GM12878 (cell line): Measurements from ENCODE around the gene C9orf50. TPM values are rescaled to one million over a fixed set of nuclear protein-coding genes. Genes with fewer than 3 reads are reported as not detected.
A peak's percentile ranks its signal among the peaks of the same experiment; 100 is the strongest.

Source experiments
- ATAC-seq: fragments of 200-7000 bp; cut with Tn5 transposase; 3 replicates; pipeline ENCODE4 v1.9.1; 2020; ENCODE audit warnings: mild to moderate bottlenecking, moderate library complexity
- BruUV-seq: library from RNA; stranded (reverse); fragments of 400-500 nt; replicated peaks from 2 replicates; lab custom pipeline; 2021; lab: Mats Ljungman, UMichigan
- CTCF ChIA-PET: fragments of 300-600 bp; sonication (Branson Sonifier 250); formaldehyde crosslinking; extraction: SDS; loops from one replicate; lab custom pipeline; 2021; ENCODE audit warnings: inconsistent platforms; lab: Yijun Ruan, JAX
- POLR2A ChIA-PET: fragments of 350-600 bp; formaldehyde crosslinking; extraction: SDS; loops from one replicate; lab custom pipeline; 2021; ENCODE audit warnings: inconsistent platforms; lab: Charles Lee
- RAD21 ChIA-PET: fragments of 300-600 bp; sonication (Branson Sonifier 250); formaldehyde crosslinking; loops from one replicate; lab custom pipeline; 2023; ENCODE audit warnings: antibody characterized with exemption; ENCODE audit not compliant: unreplicated experiment; lab: Charles Lee
- SMC1A ChIA-PET: fragments of 300-600 bp; sonication (Branson Sonifier 250); formaldehyde crosslinking; loops from one replicate; lab custom pipeline; 2023; ENCODE audit not compliant: unreplicated experiment, uncharacterized antibody; lab: Charles Lee
- DNase-seq: peaks from one replicate; pipeline ENCODE4 v3.0.0-alpha.2; 2011; ENCODE audit warnings: low read depth, low spot score
- FAIRE-seq: peaks from 3 replicates; lab custom pipeline; 2011; peaks lifted over from hg19 to GRCh38; lab: Jason Lieb, UNC
- H2AFZ ChIP-seq: 2 replicates; pipeline ENCODE4 v1.6.0; 2011; ENCODE audit warnings: low read depth, low read length, control low read depth; ENCODE audit not compliant: control insufficient read depth
- H3K27ac ChIP-seq: 2 replicates; pipeline ENCODE4 v1.5.1; 2011; ENCODE audit warnings: control low read depth; ENCODE audit not compliant: control insufficient read depth, insufficient read depth
- H3K27me3 ChIP-seq, 2 experiments: replicated peaks in 1 of 2; 2 replicates each; pipeline versions ENCODE4 v1.6.0 to v1.6.1; 2011; ENCODE audit warnings: low read length in 1 of 2; ENCODE audit not compliant: control insufficient read depth in 2 of 2, insufficient read depth in 2 of 2
- H3K36me3 ChIP-seq, 2 experiments: 2 replicates each; pipeline ENCODE4 v1.5.1; 2011; ENCODE audit warnings: low read length in 1 of 2; ENCODE audit not compliant: control insufficient read depth in 2 of 2, insufficient read depth in 2 of 2
- H3K4me1 ChIP-seq: 2 replicates; pipeline ENCODE4 v1.6.1; 2011; ENCODE audit warnings: mild to moderate bottlenecking, low read length, moderate library complexity, mixed read lengths; ENCODE audit not compliant: control insufficient read depth, insufficient read depth
- H3K4me2 ChIP-seq: 2 replicates; pipeline ENCODE4 v1.6.0; 2011; ENCODE audit warnings: control low read depth; ENCODE audit not compliant: control insufficient read depth, insufficient read depth
- H3K4me3 ChIP-seq: fragments of 200-600 bp; sonication (generic); 2 replicates; pipeline ENCODE4 v1.5.1; 2016
- H3K79me2 ChIP-seq: 2 replicates; pipeline ENCODE4 v1.6.0; 2011; ENCODE audit warnings: low read length; ENCODE audit not compliant: control insufficient read depth, insufficient read depth
- H3K9ac ChIP-seq: 2 replicates; pipeline ENCODE4 v1.8.0; 2011; ENCODE audit warnings: low read length, control low read depth, mixed read lengths; ENCODE audit not compliant: control insufficient read depth, insufficient read depth
- H3K9me3 ChIP-seq: replicated peaks from 3 replicates; pipeline ENCODE4 v1.5.1; 2011; ENCODE audit warnings: mild to moderate bottlenecking, low read length; ENCODE audit not compliant: control insufficient read depth, insufficient read depth
- H4K20me1 ChIP-seq: 2 replicates; pipeline ENCODE4 v1.6.0; 2011; ENCODE audit not compliant: control insufficient read depth, insufficient read depth
- ATF7 ChIP-seq: fragments of 450-650 bp; IDR thresholded peaks from 2 replicates; pipeline ENCODE4 v1.6.1; 2016; ENCODE audit warnings: low read depth, mild to moderate bottlenecking
- BACH1 ChIP-seq: fragments of 450-650 bp; IDR thresholded peaks from 2 replicates; pipeline ENCODE4 v1.6.1; 2017; ENCODE audit warnings: mild to moderate bottlenecking, borderline replicate concordance
- BCL11A ChIP-seq: IDR thresholded peaks from 2 replicates; pipeline ENCODE4 v1.6.1; 2011; ENCODE audit warnings: low read depth, low read length
- CBX3 ChIP-seq: fragments of 200-600 bp; sonication (generic); IDR thresholded peaks from 2 replicates; pipeline ENCODE4 v1.6.1; 2016; ENCODE audit warnings: low read depth, borderline replicate concordance
- CHD2 ChIP-seq: IDR thresholded peaks from 2 replicates; pipeline ENCODE4 v1.6.1; 2011; ENCODE audit warnings: low read depth, low read length, improper control_type of control experiment, borderline replicate concordance
- CREM ChIP-seq: IDR thresholded peaks from 2 replicates; pipeline ENCODE4 v1.6.1; 2014; ENCODE audit warnings: antibody characterized with exemption, low read depth
- E4F1 ChIP-seq: fragments of 450-650 bp; IDR thresholded peaks from 2 replicates; pipeline ENCODE4 v1.6.1; 2018; ENCODE audit warnings: borderline replicate concordance, mild to moderate bottlenecking; ENCODE audit not compliant: partially characterized antibody
- HCFC1 ChIP-seq: fragments of 150-350 bp; IDR thresholded peaks from 2 replicates; pipeline ENCODE4 v1.6.1; 2014; ENCODE audit warnings: low read length
- MAX ChIP-seq: IDR thresholded peaks from 2 replicates; pipeline ENCODE4 v1.6.1; 2012; ENCODE audit warnings: low read depth, low read length, improper control_type of control experiment
- MYB ChIP-seq: fragments of 150-350 bp; IDR thresholded peaks from 2 replicates; pipeline ENCODE4 v1.6.1; 2014; ENCODE audit warnings: mild to moderate bottlenecking, low read depth, low read length, borderline replicate concordance
- NBN ChIP-seq: fragments of 450-650 bp; IDR thresholded peaks from 2 replicates; pipeline ENCODE4 v1.6.1; 2016
- NFYA ChIP-seq: IDR thresholded peaks from 2 replicates; pipeline ENCODE4 v1.6.1; 2011; ENCODE audit warnings: low read depth, mild to moderate bottlenecking, low read length, improper control_type of control experiment, borderline replicate concordance
- NRF1 ChIP-seq: conservative IDR thresholded peaks from 2 replicates; pipeline ENCODE4 v1.6.1; 2011; ENCODE audit warnings: mild to moderate bottlenecking, low read depth, low read length, improper control_type of control experiment
- RUNX3 ChIP-seq: IDR thresholded peaks from 2 replicates; pipeline ENCODE4 v1.6.1; 2012; ENCODE audit warnings: low read length, inconsistent platforms
- SP1 ChIP-seq: IDR thresholded peaks from one replicate; pipeline ENCODE4 v1.6.1; 2011; ENCODE audit warnings: low read depth, low read length
- SUPT20H ChIP-seq: IDR thresholded peaks from 2 replicates; pipeline ENCODE4 v1.6.1; 2011; ENCODE audit warnings: low read depth, mild to moderate bottlenecking, low read length, moderate library complexity, borderline replicate concordance; ENCODE audit not compliant: control insufficient read depth
- WRNIP1 ChIP-seq: IDR thresholded peaks from 2 replicates; pipeline ENCODE4 v1.6.1; 2011; ENCODE audit warnings: low read depth, low read length, improper control_type of control experiment, borderline replicate concordance
- YY1 ChIP-seq: IDR thresholded peaks from 2 replicates; pipeline ENCODE4 v1.6.1; 2011; ENCODE audit warnings: low read depth, mild to moderate bottlenecking, low read length
- ZBED1 ChIP-seq: IDR thresholded peaks from 2 replicates; pipeline ENCODE4 v1.6.1; 2016; ENCODE audit warnings: borderline replicate concordance
- ZNF207 ChIP-seq: fragments of 450-650 bp; IDR thresholded peaks from 2 replicates; pipeline ENCODE4 v1.6.1; 2014; ENCODE audit warnings: antibody characterized with exemption, mild to moderate bottlenecking, borderline replicate concordance
- ZNF274 ChIP-seq: IDR thresholded peaks from one replicate; pipeline ENCODE4 v1.8.0; 2011; ENCODE audit not compliant: insufficient read length, insufficient read depth
- ZZZ3 ChIP-seq: IDR thresholded peaks from 2 replicates; pipeline ENCODE4 v1.6.1; 2011; ENCODE audit warnings: low read depth; ENCODE audit not compliant: control insufficient read depth, insufficient read length
- WGBS: methylation state at CpG from one replicate; pipeline ENCODE4 v1.1.6; 2016; ENCODE audit warnings: low lambda C conversion rate; ENCODE audit not compliant: insufficient replicate concordance, insufficient coverage; ENCODE audit errors: missing lambda C conversion rate; 5-methylcytosine and 5-hydroxymethylcytosine counted together
- in situ Hi-C: fragments of 300-500 bp; cut with MboI; formaldehyde crosslinking; loops from 9 replicates; pipeline ENCODE4 v1.14.3; 2018; ENCODE audit warnings: mixed read lengths
- intact Hi-C: fragments of 100-400 bp; cut with micrococcal nuclease; formaldehyde crosslinking; loops from one replicate; pipeline ENCODE4 v1.14.2; 2022; ENCODE audit not compliant: unreplicated experiment
- polyA plus RNA-seq, 11 experiments: library from polyadenylated mRNA; depleted of rRNA in 4 of 11; unstranded in 6 of 11; stranded (reverse) in 5 of 11; fragments of >200 nt; fragmentation: Nextera tagmentation in 4 of 11; fragmentation: Illumina TruSeq in 1 of 11; extraction: Ambion mirVana in 4 of 11; extraction: Trizol in 1 of 11; gene quantifications; 1 replicate in 1 of 11; 2 replicates in 10 of 11; pipeline versions ENCODE4 v1.2.1 to v1.2.3, GENCODE V29; 2011 to 2016; ENCODE audit warnings: inconsistent platforms in 2 of 11, missing spikeins in 2 of 11, low read depth in 1 of 11
- total RNA-seq, 4 experiments: library from RNA; depleted of rRNA in 3 of 4; stranded (reverse); fragments of >200 nt in 3 of 4; fragmentation: Illumina TruSeq in 1 of 4; extraction: Trizol in 1 of 4; gene quantifications; 2 replicates each; pipeline versions ENCODE4 v1.2.1 to v1.2.3, GENCODE V29; 2013 to 2021
- TF ChIP-seq, protein P1 (sequence below): IDR thresholded peaks from 2 replicates; pipeline ENCODE4 v1.6.1; 2011; ENCODE audit warnings: low read depth, mild to moderate bottlenecking, low read length, moderate library complexity, borderline replicate concordance; ENCODE audit errors: extremely low read depth

Gene C9orf50
- total and polyA plus RNA-seq, 10 of the 15 experiments (the other 5 are each of a cell fraction or from before 2014, with no cell fraction given): not detected

GRCh38 chr9:129585352-129585751 lies 35.5 kb downstream of the C9orf50 start (continued):
- TF ChIP-seq MAX (no peak), CHD2 (no peak), HCFC1 (no peak), WRNIP1 (no peak), NFYA (no peak), MYB (no peak)

DNA sequence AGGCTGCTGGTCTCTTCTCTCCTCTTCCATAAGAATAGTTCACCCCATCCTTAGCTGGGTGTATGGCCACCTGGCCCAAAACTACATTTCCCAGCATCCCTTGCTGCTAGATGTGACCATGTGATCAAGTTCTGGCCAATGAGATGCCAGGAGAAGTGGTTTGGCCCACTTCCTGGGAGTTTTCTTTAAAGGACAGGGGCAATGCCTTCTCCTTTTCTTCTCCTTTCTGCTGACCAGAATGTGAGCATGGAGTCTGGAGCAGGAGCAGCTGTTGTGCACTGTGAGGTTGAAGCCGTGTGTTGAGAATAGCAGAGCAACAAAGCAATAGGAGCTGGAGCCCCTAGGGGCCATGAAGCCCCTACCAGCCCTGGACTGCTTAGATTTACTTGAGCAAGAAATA lies 36.8 kb downstream of the C9orf50 start:
- no peak overlapping the region for H3K9ac ChIP-seq
- H2AFZ ChIP-seq: peak overlapping the region; percentile 87
- in situ Hi-C loops (no loop called here), intact Hi-C loops (no loop called here)
- no TSS peak for BruUV-seq
- H3K4me1 ChIP-seq: peaks cover 58% of the 10 kb centered on the region
- peak; percentile 76 for DNase-seq
- H3K27me3 ChIP-seq: no peaks in the 10 kb centered on the region
- H4K20me1 ChIP-seq: no peaks in the 10 kb centered on the region
- peaks cover 3% of the 10 kb centered on the region for H3K79me2 ChIP-seq
- peak; percentile 96 for FAIRE-seq
- ChIA-PET RAD21 (interaction anchor here (0.8 to 9.7 kb wide), 7 partner anchors 12 to 441 kb away, joined by 3 to 61 read pairs (median 4); partner anchors contain the start of gene IER5L), CTCF (interaction anchor here (0.7 to 2.2 kb wide), 4 partner anchors 9 to 452 kb away, joined by 3 to 11 read pairs (median 6); no protein-coding TSS in a partner anchor), SMC1A (interaction anchor here (1.1 to 11.0 kb wide), 7 partner anchors 9 to 444 kb away, joined by 3 to 75 read pairs (median 6); no protein-coding TSS in a partner anchor), POLR2A (interaction anchor here (0.5 to 6.1 kb wide), 4 partner anchors 13 to 444 kb away, joined by 3 to 70 read pairs (median 3); partner anchors contain the start of gene NTMT1)
- ATAC-seq: peak; percentile 83
- no peaks in the 10 kb centered on the region for H3K36me3 ChIP-seq
- no peak overlapping the region; the same call in 1 of the 2 replicates for H3K4me3 ChIP-seq
- H3K27ac ChIP-seq: peak overlapping the region; percentile 52; the same call in 1 of the 2 replicates
- peak overlapping the region; percentile 77 for H3K4me2 ChIP-seq
- H3K9me3 ChIP-seq: peaks cover 1% of the 10 kb centered on the region; the same call in 1 of the 3 replicates
- WGBS: 43% methylated on average over 1 of the region's 1 CpG
- TF ChIP-seq CBX3 (no peak), ATF7 (peak; percentile 55; the same call in 1 of the 2 replicates), CREM (peak; percentile 26; the same call in 1 of the 2 replicates), RUNX3 (no peak), BCL11A (no peak), ZNF274 (no peak), E4F1 (peak; percentile 27), ZZZ3 (no peak), NRF1 (no peak), ZBED1 (no peak), BACH1 (no peak), ZNF207 (no peak), SP1 (peak; percentile 60), YY1 (peak; percentile 92), NBN (no peak), SUPT20H (no peak)
- TF ChIP-seq, protein P1, sequence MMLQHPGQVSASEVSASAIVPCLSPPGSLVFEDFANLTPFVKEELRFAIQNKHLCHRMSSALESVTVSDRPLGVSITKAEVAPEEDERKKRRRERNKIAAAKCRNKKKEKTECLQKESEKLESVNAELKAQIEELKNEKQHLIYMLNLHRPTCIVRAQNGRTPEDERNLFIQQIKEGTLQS: peak; percentile 84; the same call in 1 of the 2 replicates
